Muscle of leg (tissue), 16 donors: ENCODE data around the gene CTDSP2. TPM values are rescaled to one million over a fixed set of nuclear protein-coding genes. Genes with fewer than 3 reads are reported as not detected.

Experiments used
- DNase-seq: peaks from one replicate; pipeline ENCODE4 v3.0.0; 2013
- H3K27ac ChIP-seq: one replicate; pipeline ENCODE4 v1.5.1; 2013; ENCODE audit warnings: mild to moderate bottlenecking, low read length, control low read depth
- H3K27me3 ChIP-seq: one replicate; pipeline ENCODE4 v1.6.1; 2013; ENCODE audit warnings: low read length; ENCODE audit not compliant: control insufficient read depth, insufficient read depth
- H3K36me3 ChIP-seq: one replicate; pipeline ENCODE4 v1.6.1; 2013; ENCODE audit warnings: low read length; ENCODE audit not compliant: control insufficient read depth, insufficient read depth
- H3K4me1 ChIP-seq: one replicate; pipeline ENCODE4 v1.6.1; 2013; ENCODE audit warnings: low read length; ENCODE audit not compliant: control insufficient read depth, insufficient read depth
- H3K4me3 ChIP-seq: one replicate; pipeline ENCODE4 v1.5.1; 2013; ENCODE audit warnings: low read length, control low read depth
- H3K9me3 ChIP-seq: replicated peaks from 2 replicates; pipeline ENCODE4 v1.6.1; 2013; ENCODE audit warnings: low read depth, low read length; ENCODE audit not compliant: control insufficient read depth
- WGBS: methylation state at CpG from one replicate; pipeline ENCODE4 v1.1.5; 2013; ENCODE audit warnings: missing lambda C conversion rate; ENCODE audit not compliant: insufficient coverage; 5-methylcytosine and 5-hydroxymethylcytosine counted together
- long read RNA-seq, 11 donors: transcript quantifications; one replicate each; lab custom pipeline, GENCODE V29; 2026
- polyA plus RNA-seq, 8 donors: library from polyadenylated mRNA; unstranded; fragments of 120-200 nt; gene quantifications; one replicate each; pipeline versions ENCODE4 v1.2.1 to v1.2.3, GENCODE V29; 2013; ENCODE audit warnings: inconsistent platforms in 1 of 8, low replicate concordance in 1 of 8; ENCODE audit not compliant: insufficient read length in 8 of 8, insufficient read depth in 1 of 8
- total RNA-seq: library from RNA; stranded (reverse); fragments of 120-200 nt; gene quantifications from one replicate; pipeline ENCODE4 v1.2.4, GENCODE V29; 2013

CTDSP2 gene, protein sequence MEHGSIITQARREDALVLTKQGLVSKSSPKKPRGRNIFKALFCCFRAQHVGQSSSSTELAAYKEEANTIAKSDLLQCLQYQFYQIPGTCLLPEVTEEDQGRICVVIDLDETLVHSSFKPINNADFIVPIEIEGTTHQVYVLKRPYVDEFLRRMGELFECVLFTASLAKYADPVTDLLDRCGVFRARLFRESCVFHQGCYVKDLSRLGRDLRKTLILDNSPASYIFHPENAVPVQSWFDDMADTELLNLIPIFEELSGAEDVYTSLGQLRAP
- 94.3 TPM for total RNA-seq
- 100 to 1,000 TPM; 153 to 215 (median 195) TPM for polyA plus RNA-seq
- long read RNA-seq, donor 1, full-length matches to known transcripts, result 10 of 10 reads
- long read RNA-seq, donor 1, partial matches to known transcripts, result 0 of 10 reads
- long read RNA-seq, donor 1, other reads (novel, unspliced or antisense), result 0 of 10 reads
- long read RNA-seq, donor 2, full-length matches to known transcripts, result 3 of 3 reads
- long read RNA-seq, donor 2, partial matches to known transcripts, result 0 of 3 reads
- long read RNA-seq, donor 2, other reads (novel, unspliced or antisense), result 0 of 3 reads
- long read RNA-seq, donor 3, full-length matches to known transcripts, result 32 of 43 reads
- long read RNA-seq, donor 3, partial matches to known transcripts, result 11 of 43 reads
- long read RNA-seq, donor 3, other reads (novel, unspliced or antisense), result 0 of 43 reads
- long read RNA-seq, donor 4, full-length matches to known transcripts, result 22 of 32 reads
- long read RNA-seq, donor 4, partial matches to known transcripts, result 10 of 32 reads
- long read RNA-seq, donor 4, other reads (novel, unspliced or antisense), result 0 of 32 reads
- long read RNA-seq, donor 5, full-length matches to known transcripts, result 62 of 99 reads
- long read RNA-seq, donor 5, partial matches to known transcripts, result 37 of 99 reads
- long read RNA-seq, donor 5, other reads (novel, unspliced or antisense), result 0 of 99 reads
- long read RNA-seq, donor 6, full-length matches to known transcripts, result 49 of 66 reads
- long read RNA-seq, donor 6, partial matches to known transcripts, result 12 of 66 reads
- long read RNA-seq, donor 6, other reads (novel, unspliced or antisense), result 5 of 66 reads
- long read RNA-seq, donor 7, full-length matches to known transcripts, result 20 of 37 reads
- long read RNA-seq, donor 7, partial matches to known transcripts, result 17 of 37 reads
- long read RNA-seq, donor 7, other reads (novel, unspliced or antisense), result 0 of 37 reads
- long read RNA-seq, donor 8, full-length matches to known transcripts, result 10 of 17 reads
- long read RNA-seq, donor 8, partial matches to known transcripts, result 7 of 17 reads
- long read RNA-seq, donor 8, other reads (novel, unspliced or antisense), result 0 of 17 reads
- long read RNA-seq, donor 9, full-length matches to known transcripts, result 10 of 25 reads
- long read RNA-seq, donor 9, partial matches to known transcripts, result 15 of 25 reads
- long read RNA-seq, donor 9, other reads (novel, unspliced or antisense), result 0 of 25 reads
- long read RNA-seq, donor 10, full-length matches to known transcripts, result 16 of 27 reads
- long read RNA-seq, donor 10, partial matches to known transcripts, result 11 of 27 reads
- long read RNA-seq, donor 10, other reads (novel, unspliced or antisense), result 0 of 27 reads
- long read RNA-seq, donor 11, full-length matches to known transcripts, result 21 of 21 reads
- long read RNA-seq, donor 11, partial matches to known transcripts, result 0 of 21 reads
- long read RNA-seq, donor 11, other reads (novel, unspliced or antisense), result 0 of 21 reads

DNA sequence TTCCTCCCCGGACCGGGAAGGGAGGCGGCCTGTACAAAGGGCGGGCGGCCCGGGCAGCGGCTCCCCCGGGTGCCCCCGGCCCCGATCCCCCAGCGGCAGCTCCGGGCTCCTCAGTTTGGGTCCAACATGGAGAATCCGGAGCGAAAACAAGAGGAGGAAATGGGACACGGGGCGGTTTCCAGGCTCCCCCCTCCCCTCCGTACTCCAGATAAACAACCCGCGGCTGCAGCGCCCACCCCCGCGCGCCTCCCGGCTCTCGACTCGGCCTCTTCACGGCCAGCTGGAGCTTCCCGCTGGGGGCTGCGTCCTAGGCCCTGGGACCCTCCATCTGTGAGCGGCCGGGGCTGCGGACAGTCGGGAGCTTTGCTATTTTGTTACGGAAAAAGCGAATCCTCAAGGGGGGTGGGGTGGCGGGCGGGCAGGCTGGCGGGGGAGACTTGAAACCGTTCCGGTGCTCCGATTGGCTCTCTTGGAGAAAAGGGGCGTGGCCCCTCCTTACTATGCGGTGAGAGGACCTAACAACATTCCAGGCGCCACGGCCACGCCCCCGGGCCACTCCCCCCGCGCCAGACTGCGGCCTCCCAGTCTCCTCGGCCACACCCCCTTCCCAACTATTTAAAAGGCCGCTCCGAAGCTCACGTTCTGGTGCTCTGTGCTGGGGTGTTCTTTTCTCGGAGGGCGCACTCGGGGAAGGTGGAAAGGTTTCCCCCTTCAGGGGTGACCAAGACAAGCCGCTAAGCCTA is at the start of gene CTDSP2:
Gene CTDSP2 (minus strand): TSS at position 153 of the 743 bp plus-strand sequence. CDS start 294 bp downstream, outside the sequence.
- Histone ChIP-seq H3K27ac (peak within 1 kb of the TSS; percentile 97), H3K27me3 (no peaks in the 10 kb centered on the region), H3K4me1 (peaks cover 52% of the 10 kb centered on the region), H3K36me3 (peaks cover 12% of the 10 kb centered on the region), H3K4me3 (peak within 1 kb of the TSS; percentile 92), H3K9me3 (no peaks in the 10 kb centered on the region)
- WGBS, result under 1% methylated on average over 21 of the region's 58 CpGs
- DNase-seq, result peak; percentile 100

DNA sequence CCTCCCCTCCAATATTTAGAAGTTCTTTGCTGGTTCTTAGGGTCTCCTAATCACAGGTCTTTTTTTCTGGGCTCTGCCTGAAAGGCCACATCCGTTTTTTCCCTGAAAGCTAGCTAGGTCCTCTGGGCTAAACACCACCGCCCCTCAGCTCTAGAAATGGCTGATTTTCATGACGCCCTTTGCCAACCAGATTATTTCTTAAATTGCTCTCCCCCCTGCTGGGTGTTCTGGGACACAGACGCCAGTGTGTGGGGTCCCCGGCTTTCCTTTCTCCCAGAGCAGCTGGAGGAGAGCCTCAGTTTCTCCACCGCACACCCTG is 49.5 kb upstream of the CTDSP2 start:
- Histone ChIP-seq H3K9me3 (no peaks in the 10 kb centered on the region), H3K27me3 (no peaks in the 10 kb centered on the region), H3K36me3 (no peaks in the 10 kb centered on the region), H3K4me1 (peaks cover 79% of the 10 kb centered on the region), H3K4me3 (peak overlapping the region; percentile 45), H3K27ac (peak overlapping the region; percentile 98)
- peak; percentile 73 for DNase-seq
- 3% methylated on average over 4 of the region's 6 CpGs for WGBS

DNA sequence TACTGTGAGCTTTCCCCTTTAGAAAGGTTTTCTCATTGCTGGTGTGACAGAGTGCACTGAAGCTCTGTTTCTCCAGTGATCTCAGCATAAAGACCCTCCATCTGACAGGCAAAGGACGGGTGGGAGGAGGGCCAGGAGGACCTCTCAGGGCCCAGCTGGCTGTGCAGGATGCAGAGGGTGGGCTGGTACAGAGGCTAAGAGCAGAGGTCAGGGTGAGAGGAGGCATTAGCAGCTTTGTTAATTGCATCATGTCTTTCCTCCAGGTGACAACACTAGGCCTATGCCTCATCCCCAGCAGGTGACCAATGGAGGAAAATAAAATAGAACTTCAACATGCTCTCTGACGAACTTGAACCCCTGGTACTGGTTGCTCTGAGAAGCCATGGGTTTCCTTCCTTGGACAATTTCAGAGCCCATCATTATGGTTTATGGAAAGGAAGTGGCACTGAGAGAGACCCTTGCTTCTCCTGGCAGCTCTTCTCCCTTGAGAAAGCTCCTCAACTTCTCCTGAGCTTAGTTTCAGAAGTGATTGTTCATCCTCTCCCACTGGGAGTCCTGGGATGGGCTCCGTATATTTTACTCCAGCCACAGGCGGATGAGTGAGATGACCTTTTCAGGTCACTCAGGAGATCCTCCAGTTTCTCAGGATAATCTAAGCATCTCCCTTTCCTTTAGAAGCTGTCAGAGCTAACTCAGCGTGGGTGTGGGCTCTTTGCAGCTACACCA is 49.0 kb upstream of the CTDSP2 start:
- Histone ChIP-seq H3K27me3 (no peaks in the 10 kb centered on the region), H3K27ac (peak overlapping the region; percentile 98), H3K4me1 (peaks cover 83% of the 10 kb centered on the region), H3K4me3 (no peak overlapping the region), H3K36me3 (no peaks in the 10 kb centered on the region), H3K9me3 (no peaks in the 10 kb centered on the region)
- 26% methylated on average over 3 of the region's 5 CpGs for WGBS
- DNase-seq, result no peak

DNA sequence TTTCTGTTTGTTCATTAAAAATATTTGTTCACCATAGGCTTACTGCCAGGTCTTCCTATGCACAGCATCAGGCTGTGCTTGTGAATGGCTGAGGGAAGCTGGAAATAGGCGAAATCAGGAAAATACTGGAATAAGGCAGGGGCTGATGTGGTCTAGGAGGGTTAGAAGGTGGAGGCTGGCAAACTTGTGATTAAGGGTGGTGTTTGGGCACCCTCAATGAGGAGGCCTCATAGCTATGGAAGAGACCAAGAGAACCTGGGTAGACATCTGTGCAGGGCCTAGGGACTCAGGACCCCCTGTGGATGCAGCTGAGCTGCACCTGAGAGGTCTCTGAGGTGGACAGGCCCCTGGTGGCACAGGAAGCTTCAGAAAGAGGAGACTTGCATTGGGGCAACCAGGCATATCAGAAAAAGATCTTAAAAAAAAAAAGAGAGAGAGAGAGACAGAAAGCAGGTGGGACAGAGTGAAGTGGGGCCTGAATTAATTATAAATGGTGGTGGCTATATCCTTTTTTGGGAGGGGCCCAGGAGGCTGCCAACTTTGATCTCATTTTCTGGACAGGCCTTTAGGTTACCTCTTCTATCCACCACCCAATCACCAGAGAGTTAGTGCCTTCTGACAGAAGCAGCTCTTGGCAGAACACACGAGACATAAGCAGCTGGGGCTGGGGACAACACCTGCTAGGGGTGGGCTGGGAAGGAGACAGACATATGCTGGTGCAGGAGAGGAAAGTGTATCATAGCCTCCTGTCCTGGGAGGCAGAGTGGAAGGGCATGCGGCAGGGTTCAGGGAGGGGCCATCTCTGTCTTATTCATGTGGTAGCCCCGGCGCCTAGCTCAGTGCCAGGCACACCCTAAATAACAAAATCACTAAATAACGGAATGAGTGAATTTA is 48.1 kb upstream of the CTDSP2 start:
- 22% methylated on average over 1 of the region's 6 CpGs for WGBS
- no peaks in the 10 kb centered on the region for H3K36me3 ChIP-seq
- peak overlapping the region; percentile 16 for H3K4me3 ChIP-seq
- DNase-seq, result peak; percentile 91
- peak overlapping the region; percentile 98 for H3K27ac ChIP-seq
- no peaks in the 10 kb centered on the region for H3K27me3 ChIP-seq
- no peaks in the 10 kb centered on the region for H3K9me3 ChIP-seq
- H3K4me1 ChIP-seq, result peaks cover 91% of the 10 kb centered on the region

DNA sequence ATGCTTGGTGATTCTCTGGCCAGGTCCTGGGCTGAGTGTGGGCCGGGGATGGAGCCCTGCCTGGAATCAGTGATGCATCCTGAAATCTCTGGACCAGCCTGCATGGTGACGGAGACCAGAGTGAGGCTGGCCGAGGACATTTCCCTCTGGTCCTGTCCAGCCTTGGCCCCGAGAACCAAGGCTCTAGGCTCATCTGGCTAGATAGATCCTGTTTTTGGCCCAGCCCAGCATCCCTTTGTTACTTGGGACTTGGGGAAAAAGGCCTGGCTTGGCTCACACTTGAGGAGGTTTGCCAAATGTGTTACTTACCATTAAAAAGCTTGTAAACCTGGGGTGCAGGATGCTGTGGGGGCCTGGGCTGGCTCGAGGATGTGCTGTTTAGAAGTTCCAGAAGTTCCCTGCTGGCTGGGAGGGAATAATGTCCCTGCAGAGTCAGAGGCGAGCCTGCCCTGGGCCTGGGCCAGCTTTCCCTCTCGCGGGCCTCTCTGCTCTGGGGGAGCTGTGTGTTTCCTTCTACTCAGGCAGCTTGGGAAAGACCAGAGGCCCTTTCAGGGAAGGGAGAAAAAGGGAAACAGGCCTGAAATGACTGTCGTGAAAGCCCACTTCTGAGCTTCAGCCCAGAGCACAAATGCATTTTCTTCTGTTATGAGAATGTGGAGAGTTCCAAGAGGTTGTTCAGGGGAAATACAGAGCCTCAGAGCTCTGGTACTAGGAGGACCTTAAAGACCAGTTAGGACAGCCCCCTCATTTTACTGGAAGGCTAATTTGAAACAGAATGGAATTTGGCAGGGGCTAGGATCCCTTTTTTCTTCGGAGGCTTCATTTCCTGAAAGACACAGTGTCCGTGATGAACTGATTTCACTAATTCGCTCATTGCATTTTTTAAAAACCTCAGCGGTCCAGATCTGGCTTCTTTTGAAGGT is 47.2 kb upstream of the CTDSP2 start:
- Histone ChIP-seq H3K27me3 (no peaks in the 10 kb centered on the region), H3K27ac (peak overlapping the region; percentile 98), H3K9me3 (no peaks in the 10 kb centered on the region), H3K36me3 (peaks cover 2% of the 10 kb centered on the region), H3K4me3 (peak overlapping the region; percentile 16), H3K4me1 (peaks cover 96% of the 10 kb centered on the region)
- peak; percentile 99 for DNase-seq
- 4% methylated on average over 9 of the region's 13 CpGs for WGBS

DNA sequence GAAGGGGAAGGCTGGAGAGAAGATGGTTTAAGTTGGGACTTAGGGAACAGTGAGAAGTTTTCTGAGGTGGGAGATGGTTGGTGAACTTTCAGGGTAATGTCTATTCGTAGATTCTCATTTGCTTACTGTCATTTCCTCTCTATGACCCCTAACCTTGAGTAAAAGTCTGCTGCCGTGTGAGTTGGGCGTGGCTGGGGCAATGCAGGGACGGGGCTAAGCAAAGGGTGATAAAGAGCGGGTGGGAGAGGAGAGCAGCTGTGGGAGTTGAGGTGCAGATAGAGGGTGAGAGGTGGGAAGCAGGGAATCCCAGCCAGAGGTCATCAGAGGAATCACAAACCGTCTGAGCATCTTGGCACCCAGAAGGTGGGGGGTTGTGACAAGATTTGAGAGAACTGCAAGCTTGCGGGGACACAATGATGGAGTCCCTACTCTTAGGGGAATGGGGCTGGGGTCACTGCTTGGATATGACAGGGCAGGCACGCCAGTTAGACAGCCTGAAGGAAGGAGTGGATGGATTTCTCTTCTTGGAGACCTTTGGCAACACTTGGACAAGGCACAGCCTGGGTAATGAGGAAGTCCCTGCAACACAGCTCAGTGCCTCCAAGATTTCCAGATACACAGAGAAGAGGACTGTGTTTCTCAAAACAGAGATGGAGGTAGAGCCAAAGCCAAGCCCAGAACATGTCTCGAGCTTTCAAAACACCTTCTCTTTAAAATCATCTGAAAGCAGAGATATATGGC is 45.9 kb upstream of the CTDSP2 start:
- peak overlapping the region; percentile 98 for H3K27ac ChIP-seq
- no peak for DNase-seq
- no peak overlapping the region for H3K4me3 ChIP-seq
- peaks cover 94% of the 10 kb centered on the region for H3K4me1 ChIP-seq
- peaks cover 2% of the 10 kb centered on the region for H3K36me3 ChIP-seq
- H3K9me3 ChIP-seq, result no peaks in the 10 kb centered on the region
- 68% methylated on average over 4 of the region's 9 CpGs for WGBS
- H3K27me3 ChIP-seq, result no peaks in the 10 kb centered on the region
